Progenitor cell of endocrine pancreas (in vitro differentiated cells): Measurements from ENCODE around the gene AGFG1. TPM values are rescaled to one million over a fixed set of nuclear protein-coding genes. Genes with fewer than 3 reads are reported as not detected.

Source experiments
- DNase-seq: peaks from one replicate; pipeline ENCODE4 v3.0.0; 2021; ENCODE audit warnings: low spot score; ENCODE audit not compliant: unreplicated experiment
- H3K27ac Mint-ChIP-seq: 2 replicates; pipeline ENCODE4 v1.8.0; 2021; ENCODE audit warnings: mild to moderate bottlenecking, moderate library complexity, mixed read lengths
- H3K27me3 Mint-ChIP-seq: 2 replicates; pipeline ENCODE4 v1.8.0; 2021; ENCODE audit warnings: mixed read lengths
- H3K36me3 Mint-ChIP-seq: 2 replicates; pipeline ENCODE4 v1.8.0; 2022; ENCODE audit warnings: mixed read lengths; ENCODE audit not compliant: insufficient read depth
- H3K4me1 Mint-ChIP-seq: 2 replicates; pipeline ENCODE4 v1.8.0; 2021; ENCODE audit warnings: low read depth, mixed read lengths
- H3K4me3 Mint-ChIP-seq: 2 replicates; pipeline ENCODE4 v1.8.0; 2021; ENCODE audit warnings: low read depth, mild to moderate bottlenecking, moderate library complexity, mixed read lengths
- H3K9me3 Mint-ChIP-seq: 2 replicates; pipeline ENCODE4 v1.8.0; 2021; ENCODE audit warnings: low read depth, mixed read lengths
- total RNA-seq: library from RNA; stranded (reverse); gene quantifications from 2 replicates; pipeline ENCODE4 v1.2.1, GENCODE V29; 2021
- TF ChIP-seq, protein P1 (sequence below): fragments of 200-600 bp; sonication (generic); IDR thresholded peaks from one replicate; pipeline ENCODE4 v1.5.0; 2021; ENCODE audit warnings: antibody characterized with exemption, mild to moderate bottlenecking; ENCODE audit not compliant: unreplicated experiment

Gene AGFG1
- total RNA-seq, 1 donor from 2014 or later = 74.5 TPM

GRCh38 chr2:227485429-227485828, 13.5 kb downstream of the AGFG1 start:
- Mint-ChIP-seq H3K27me3 (no peaks in the 10 kb centered on the region), H3K4me1 (peaks cover 6% of the 10 kb centered on the region), H3K9me3 (peaks cover 8% of the 10 kb centered on the region), H3K36me3 (peaks cover 21% of the 10 kb centered on the region), H3K27ac (no peak overlapping the region), H3K4me3 (no peak overlapping the region)
- no peak for DNase-seq
- TF ChIP-seq, protein P1, sequence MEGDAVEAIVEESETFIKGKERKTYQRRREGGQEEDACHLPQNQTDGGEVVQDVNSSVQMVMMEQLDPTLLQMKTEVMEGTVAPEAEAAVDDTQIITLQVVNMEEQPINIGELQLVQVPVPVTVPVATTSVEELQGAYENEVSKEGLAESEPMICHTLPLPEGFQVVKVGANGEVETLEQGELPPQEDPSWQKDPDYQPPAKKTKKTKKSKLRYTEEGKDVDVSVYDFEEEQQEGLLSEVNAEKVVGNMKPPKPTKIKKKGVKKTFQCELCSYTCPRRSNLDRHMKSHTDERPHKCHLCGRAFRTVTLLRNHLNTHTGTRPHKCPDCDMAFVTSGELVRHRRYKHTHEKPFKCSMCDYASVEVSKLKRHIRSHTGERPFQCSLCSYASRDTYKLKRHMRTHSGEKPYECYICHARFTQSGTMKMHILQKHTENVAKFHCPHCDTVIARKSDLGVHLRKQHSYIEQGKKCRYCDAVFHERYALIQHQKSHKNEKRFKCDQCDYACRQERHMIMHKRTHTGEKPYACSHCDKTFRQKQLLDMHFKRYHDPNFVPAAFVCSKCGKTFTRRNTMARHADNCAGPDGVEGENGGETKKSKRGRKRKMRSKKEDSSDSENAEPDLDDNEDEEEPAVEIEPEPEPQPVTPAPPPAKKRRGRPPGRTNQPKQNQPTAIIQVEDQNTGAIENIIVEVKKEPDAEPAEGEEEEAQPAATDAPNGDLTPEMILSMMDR = no peak

DNA sequence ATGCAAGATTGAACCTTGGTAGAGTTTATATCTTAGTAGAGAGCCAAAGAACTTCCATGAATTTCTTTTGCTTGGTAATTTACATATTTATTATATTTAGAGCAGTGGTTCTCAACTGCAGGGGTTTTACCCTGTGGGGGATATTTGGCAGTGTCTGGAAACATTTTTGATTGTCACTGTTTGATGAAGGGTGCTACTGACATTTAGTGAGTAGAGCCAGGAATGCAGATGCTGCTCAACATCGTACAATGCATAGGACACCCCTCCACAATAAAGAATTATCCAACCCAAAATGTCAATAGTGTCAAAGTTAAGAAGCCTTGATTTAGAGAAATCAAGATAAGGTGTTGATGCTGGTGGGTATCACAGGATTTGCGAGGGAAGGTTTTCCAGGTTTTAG, 14.7 kb downstream of the AGFG1 start:
- no peak overlapping the region for H3K27ac Mint-ChIP-seq
- H3K9me3 Mint-ChIP-seq = peaks cover 8% of the 10 kb centered on the region
- TF ChIP-seq, protein P1 = no peak
- H3K36me3 Mint-ChIP-seq = peaks cover 19% of the 10 kb centered on the region
- H3K4me1 Mint-ChIP-seq = peaks cover 3% of the 10 kb centered on the region
- H3K27me3 Mint-ChIP-seq = no peaks in the 10 kb centered on the region
- H3K4me3 Mint-ChIP-seq = no peak overlapping the region
- no peak for DNase-seq

- Mint-ChIP-seq H3K4me3 (no peak overlapping the region), H3K4me1 (peaks cover 5% of the 10 kb centered on the region), H3K36me3 (peaks cover 19% of the 10 kb centered on the region), H3K9me3 (peaks cover 8% of the 10 kb centered on the region), H3K27me3 (no peaks in the 10 kb centered on the region), H3K27ac (no peak overlapping the region)
- no peak for DNase-seq
- TF ChIP-seq, protein P1 = no peak
Observed at GRCh38 chr2:227488045-227488444, 16.1 kb downstream of the AGFG1 start.

DNA sequence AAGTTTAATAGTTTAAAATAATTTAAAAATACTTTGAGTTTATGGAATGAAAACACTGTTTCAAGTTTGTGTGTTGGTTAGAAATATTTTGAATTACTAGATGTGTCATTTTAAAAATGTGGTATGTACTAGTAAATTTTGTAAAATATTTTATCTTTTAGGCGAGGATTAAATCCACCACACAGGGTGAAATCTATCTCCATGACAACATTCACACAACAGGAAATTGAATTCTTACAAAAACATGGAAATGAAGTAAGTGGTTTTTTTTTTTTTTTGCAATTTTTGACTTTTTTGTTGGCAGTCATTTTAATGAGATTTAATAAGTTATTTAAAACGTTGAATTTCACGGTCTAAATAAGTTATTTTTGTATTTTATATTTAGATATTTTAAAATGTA, 19.4 kb downstream of the AGFG1 start:
- H3K4me1 Mint-ChIP-seq = peaks cover 2% of the 10 kb centered on the region
- no peaks in the 10 kb centered on the region for H3K9me3 Mint-ChIP-seq
- H3K36me3 Mint-ChIP-seq = peaks cover 8% of the 10 kb centered on the region
- no peak overlapping the region for H3K27ac Mint-ChIP-seq
- TF ChIP-seq, protein P1 = no peak
- no peak for DNase-seq
- H3K27me3 Mint-ChIP-seq = no peaks in the 10 kb centered on the region
- H3K4me3 Mint-ChIP-seq = no peak overlapping the region

- H3K9me3 Mint-ChIP-seq = no peaks in the 10 kb centered on the region
- H3K27me3 Mint-ChIP-seq = no peaks in the 10 kb centered on the region
- H3K4me1 Mint-ChIP-seq = peaks cover 2% of the 10 kb centered on the region
- peak overlapping the region; percentile 22 for H3K27ac Mint-ChIP-seq
- H3K4me3 Mint-ChIP-seq = no peak overlapping the region
- TF ChIP-seq, protein P1 = no peak
- DNase-seq = no peak
- H3K36me3 Mint-ChIP-seq = peaks cover 5% of the 10 kb centered on the region
Observed at GRCh38 chr2:227493524-227493923, 21.6 kb downstream of the AGFG1 start.
